Stimulated activated CD4-positive, alpha-beta T cell treated with anti-CD3 and anti-CD28 coated beads, Interleukin-2, amount 100 ng/mL, for 24 hours (primary cell): Measurements from ENCODE around the gene ATG13.

ENCODE experiments used
- DNase-seq, 2 donors: peaks; one replicate each; pipeline ENCODE4 v3.0.0-alpha.2; 2020

ATG13 gene

GRCh38 chr11:46677169-46677568 lies 59.8 kb downstream of the ATG13 start:
- DNase-seq, result no peak

- DNase-seq, result no peak
Observed at GRCh38 chr11:46677991-46678740, 60.8 kb downstream of the ATG13 start.

GRCh38 chr11:46678741-46679130 lies 61.4 kb downstream of the ATG13 start:
- no peak for DNase-seq

- no peak for DNase-seq
Observed at GRCh38 chr11:46679241-46680163, 62.1 kb downstream of the ATG13 start.

- DNase-seq, result no peak
Observed at GRCh38 chr11:46680164-46680760, 62.9 kb downstream of the ATG13 start.

DNA sequence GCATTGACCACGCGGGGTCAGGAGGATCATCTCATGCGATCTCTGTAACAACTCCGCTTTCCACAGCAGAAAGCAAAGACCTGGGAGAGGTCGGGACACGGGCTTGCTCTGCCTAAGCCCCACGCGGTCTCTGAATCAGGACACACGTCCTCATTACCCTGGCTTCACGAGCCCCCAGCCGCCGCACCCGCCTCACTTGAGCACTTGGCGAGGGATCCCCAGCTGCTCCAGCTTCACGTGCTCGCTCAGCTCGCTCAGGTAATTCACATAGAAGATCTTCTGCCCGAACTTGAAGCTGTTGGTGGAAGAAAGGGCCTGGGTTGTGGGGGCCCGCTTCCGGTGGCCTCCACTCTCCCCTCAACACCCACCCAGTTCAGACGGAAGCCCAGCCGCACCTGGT lies 63.5 kb downstream of the ATG13 start:
- no peak for DNase-seq

- no peak for DNase-seq
Observed at GRCh38 chr11:46681814-46682213, 64.5 kb downstream of the ATG13 start.

DNA sequence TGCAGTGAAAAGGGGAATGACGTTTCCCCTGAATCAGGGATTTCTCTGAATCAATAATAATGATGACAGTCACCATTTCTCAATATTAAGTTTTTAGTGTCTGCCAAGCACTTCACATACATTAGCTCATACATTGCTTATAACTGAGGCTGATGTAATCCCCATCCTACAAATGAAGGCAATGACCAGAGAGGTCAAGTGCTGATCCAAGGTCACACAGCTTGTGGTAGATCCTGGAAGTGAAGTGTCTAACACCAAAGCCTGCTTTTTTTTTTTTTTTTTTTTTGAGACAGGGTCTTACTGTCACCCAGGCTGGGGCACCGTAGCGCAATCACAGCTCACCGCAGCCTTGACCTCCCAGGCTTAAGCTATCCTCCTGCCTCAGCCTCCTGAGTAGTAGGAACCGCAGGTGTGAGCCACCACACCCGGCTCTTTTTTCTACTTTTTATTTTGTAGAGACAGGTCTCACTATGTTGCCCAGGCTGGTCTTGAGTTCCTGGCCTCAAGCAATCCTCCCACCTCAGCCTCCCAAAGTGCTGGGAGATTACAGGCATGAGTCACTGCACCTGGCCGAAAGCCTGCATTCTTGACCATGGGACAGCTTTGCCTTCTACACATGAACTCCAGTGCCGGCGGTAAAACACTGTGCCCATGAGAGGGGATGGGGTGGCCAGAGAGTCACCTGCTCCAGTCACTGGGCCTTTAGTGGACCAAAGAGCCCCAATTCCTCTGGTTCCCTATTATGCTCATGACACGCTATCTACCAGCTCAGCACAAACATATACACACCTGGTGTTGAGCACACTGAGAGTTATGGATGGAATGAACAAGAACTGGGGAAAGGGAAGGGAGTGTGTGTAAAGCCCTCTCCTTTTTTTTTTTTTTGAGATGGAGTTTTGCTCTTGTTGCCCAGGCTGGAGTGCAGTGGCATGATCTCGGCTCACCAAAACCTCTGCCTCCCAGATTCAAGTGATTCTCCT lies 65.7 kb downstream of the ATG13 start:
- no peak for DNase-seq

- no peak for DNase-seq
Observed at GRCh38 chr11:46684367-46684766, 67.0 kb downstream of the ATG13 start.

- DNase-seq, result no peak
Observed at GRCh38 chr11:46686886-46687795, 69.8 kb downstream of the ATG13 start.

GRCh38 chr11:46690702-46691101 lies 73.3 kb downstream of the ATG13 start:
- no peak for DNase-seq

GRCh38 chr11:46692450-46692849 lies 75.1 kb downstream of the ATG13 start:
- no peak for DNase-seq

- DNase-seq, result no peak
Observed at GRCh38 chr11:46693597-46694012, 76.3 kb downstream of the ATG13 start.

- no peak for DNase-seq
Observed at GRCh38 chr11:46694072-46694471, 76.7 kb downstream of the ATG13 start.

DNA sequence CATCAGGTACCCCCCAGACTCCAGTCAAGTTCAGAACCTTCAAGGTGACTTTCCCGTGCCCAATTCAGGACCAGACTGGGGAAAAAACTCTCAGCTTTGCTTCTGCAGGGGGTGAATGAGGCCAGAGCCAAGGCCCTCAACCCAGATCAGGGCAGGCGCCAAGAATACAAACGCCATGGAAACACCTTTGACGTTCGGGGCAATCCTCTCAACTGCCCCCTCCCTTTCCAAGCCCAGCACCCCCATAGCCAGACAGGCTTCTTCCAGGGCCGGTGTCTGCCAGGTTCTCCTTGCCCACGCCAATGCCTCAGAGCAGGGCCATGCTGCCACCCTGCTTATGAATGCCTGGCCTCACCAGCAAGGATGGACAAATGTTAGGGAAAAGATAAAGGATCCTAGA lies 77.3 kb downstream of the ATG13 start:
- no peak for DNase-seq

- DNase-seq, result no peak
Observed at GRCh38 chr11:46695345-46696211, 78.2 kb downstream of the ATG13 start.

- DNase-seq, result no peak
Observed at GRCh38 chr11:46696212-46696558, 78.8 kb downstream of the ATG13 start.

- DNase-seq, result no peak
Observed at GRCh38 chr11:46697303-46697702, 80.0 kb downstream of the ATG13 start.

DNA sequence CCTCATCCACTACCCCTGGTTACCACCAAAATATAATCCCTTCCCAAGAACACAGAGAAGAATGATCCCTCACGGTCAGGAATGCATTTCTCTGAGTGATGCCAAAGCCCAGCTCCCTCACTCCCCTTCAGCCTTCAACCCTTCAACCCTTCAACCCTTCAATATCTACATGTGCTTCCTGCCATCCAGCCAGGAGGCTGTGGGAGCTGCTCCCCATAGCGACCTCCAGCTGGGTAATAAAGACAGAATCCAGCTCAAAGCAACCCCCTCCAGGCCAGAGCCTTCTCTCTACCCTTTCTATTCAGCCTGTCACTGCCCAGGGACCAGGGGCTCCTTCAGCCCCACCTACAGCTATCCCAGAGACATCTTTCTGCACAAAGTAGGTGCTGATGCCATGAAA lies 80.4 kb downstream of the ATG13 start:
- no peak for DNase-seq

DNA sequence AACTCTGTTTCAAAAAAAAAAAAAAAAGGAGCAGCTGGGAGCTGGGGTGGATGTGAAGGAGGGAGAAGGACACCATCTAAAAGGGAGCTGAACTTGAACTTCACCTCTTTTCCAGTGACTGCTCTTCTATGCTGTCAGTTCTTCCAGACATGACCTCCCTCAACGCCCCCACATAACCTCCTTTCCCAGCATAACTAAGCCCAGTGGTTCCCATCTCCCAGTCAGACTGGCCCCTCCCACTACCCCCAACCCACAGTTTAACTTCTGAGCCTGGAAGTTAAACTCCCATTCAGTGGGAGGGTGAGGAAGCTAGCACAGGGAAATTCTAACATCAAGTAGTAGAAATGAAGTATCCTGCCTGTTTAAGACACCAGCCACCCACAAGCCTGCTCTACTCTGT lies 81.2 kb downstream of the ATG13 start:
- no peak for DNase-seq
